MM.1S (cell line): ENCODE data around the gene PGAM2.

Experiments
- DNase-seq: peaks from one replicate; pipeline ENCODE4 v3.0.0-alpha.2; 2015
- H2AFZ ChIP-seq: fragments of 300-600 bp; sonication (generic); 2 replicates; pipeline ENCODE4 v1.6.0; 2016; ENCODE audit warnings: antibody characterized with exemption, low read length
- H3F3A ChIP-seq: fragments of 300-600 bp; sonication (generic); 2 replicates; pipeline ENCODE4 v1.6.1; 2016; ENCODE audit warnings: mild to moderate bottlenecking, antibody characterized with exemption, low read length, moderate library complexity, mixed read lengths; ENCODE audit not compliant: insufficient read depth
- H3K27ac ChIP-seq: fragments of 300-600 bp; sonication (generic); 2 replicates; pipeline ENCODE4 v1.5.1; 2016; ENCODE audit warnings: mild to moderate bottlenecking, low read length
- H3K27me3 ChIP-seq: fragments of 300-600 bp; sonication (generic); replicated peaks from 2 replicates; pipeline ENCODE4 v1.6.0; 2016; ENCODE audit warnings: low read length; ENCODE audit not compliant: insufficient read depth
- H3K36me3 ChIP-seq: fragments of 300-600 bp; sonication (generic); replicated peaks from 2 replicates; pipeline ENCODE4 v1.6.1; 2016; ENCODE audit warnings: mild to moderate bottlenecking, low read length, mixed read lengths; ENCODE audit not compliant: insufficient read depth
- H3K4me1 ChIP-seq: fragments of 300-600 bp; sonication (generic); 2 replicates; pipeline ENCODE4 v1.6.1; 2016; ENCODE audit warnings: low read length, mixed read lengths
- H3K4me2 ChIP-seq: fragments of 300-600 bp; sonication (generic); 2 replicates; pipeline ENCODE4 v1.6.0; 2016; ENCODE audit warnings: low read depth, low read length
- H3K4me3 ChIP-seq: fragments of 300-600 bp; sonication (generic); 2 replicates; pipeline ENCODE4 v1.5.1; 2016; ENCODE audit warnings: low read length, mixed read lengths
- H3K79me2 ChIP-seq: fragments of 300-600 bp; sonication (generic); 2 replicates; pipeline ENCODE4 v1.6.1; 2016; ENCODE audit warnings: mixed run types, low read length, mixed read lengths
- H3K9ac ChIP-seq: fragments of 300-600 bp; sonication (generic); 2 replicates; pipeline ENCODE4 v1.6.1; 2016; ENCODE audit warnings: low read length, mixed read lengths
- H3K9me2 ChIP-seq: fragments of 300-600 bp; sonication (generic); replicated peaks from 2 replicates; pipeline ENCODE4 v1.6.1; 2016; ENCODE audit warnings: mild to moderate bottlenecking, low read length, mixed read lengths; ENCODE audit not compliant: insufficient read depth
- H3K9me3 ChIP-seq: fragments of 300-600 bp; sonication (generic); replicated peaks from 2 replicates; pipeline ENCODE4 v1.6.1; 2016; ENCODE audit warnings: mild to moderate bottlenecking, low read length, mixed read lengths; ENCODE audit not compliant: insufficient read depth
- H4K20me1 ChIP-seq: fragments of 300-600 bp; sonication (generic); 2 replicates; pipeline ENCODE4 v1.6.1; 2016; ENCODE audit warnings: mild to moderate bottlenecking, low read length, moderate library complexity, mixed read lengths; ENCODE audit not compliant: insufficient read depth
- EZH2 ChIP-seq: fragments of 300-600 bp; sonication (generic); optimal IDR thresholded peaks from 2 replicates; pipeline ENCODE3; 2017; ENCODE audit warnings: low read depth, mild to moderate bottlenecking, antibody characterized with exemption, low read length, mixed read lengths
- EZH2phosphoT487 ChIP-seq: fragments of 300-600 bp; sonication (generic); IDR thresholded peaks from 2 replicates; pipeline ENCODE4 v1.6.1; 2018; ENCODE audit warnings: antibody characterized with exemption, low read length
- TF ChIP-seq, protein P1 (sequence below): fragments of 300-600 bp; sonication (generic); IDR thresholded peaks from 2 replicates; pipeline ENCODE4 v1.5.1; 2016; ENCODE audit warnings: antibody characterized with exemption, low read length, mixed read lengths

The PGAM2 gene

DNA sequence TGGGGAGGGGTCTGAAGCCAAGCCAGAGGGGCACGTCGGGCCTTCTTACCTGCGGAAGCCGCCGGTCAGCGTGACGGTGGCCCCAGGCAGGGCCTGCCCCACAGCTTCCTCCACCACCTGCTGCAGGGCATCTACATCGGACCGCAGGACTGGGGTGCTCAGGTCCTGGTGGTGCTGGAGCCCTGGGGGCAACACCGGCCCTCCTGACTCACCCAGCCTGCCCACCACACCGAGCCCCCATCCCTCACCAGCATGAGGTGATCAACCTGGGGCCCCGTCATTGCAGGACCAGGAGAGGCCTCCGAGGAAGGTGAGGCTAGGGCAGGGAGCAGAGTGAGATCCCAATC lies 9.0 kb upstream of the PGAM2 start:
- H3K4me1 ChIP-seq, result 0 out of 2 replicates have a peak, but pooled peaks cover 3% of the 10 kb centered on the region
- H3K4me3 ChIP-seq, result no peak overlapping the region
- no peaks in the 10 kb centered on the region for H3K9me2 ChIP-seq
- H4K20me1 ChIP-seq, result no peaks in the 10 kb centered on the region
- no peak for DNase-seq
- H3K4me2 ChIP-seq, result no peak overlapping the region
- no peak overlapping the region for H3K9ac ChIP-seq
- no peak overlapping the region for H3K27ac ChIP-seq
- TF ChIP-seq, protein P1, sequence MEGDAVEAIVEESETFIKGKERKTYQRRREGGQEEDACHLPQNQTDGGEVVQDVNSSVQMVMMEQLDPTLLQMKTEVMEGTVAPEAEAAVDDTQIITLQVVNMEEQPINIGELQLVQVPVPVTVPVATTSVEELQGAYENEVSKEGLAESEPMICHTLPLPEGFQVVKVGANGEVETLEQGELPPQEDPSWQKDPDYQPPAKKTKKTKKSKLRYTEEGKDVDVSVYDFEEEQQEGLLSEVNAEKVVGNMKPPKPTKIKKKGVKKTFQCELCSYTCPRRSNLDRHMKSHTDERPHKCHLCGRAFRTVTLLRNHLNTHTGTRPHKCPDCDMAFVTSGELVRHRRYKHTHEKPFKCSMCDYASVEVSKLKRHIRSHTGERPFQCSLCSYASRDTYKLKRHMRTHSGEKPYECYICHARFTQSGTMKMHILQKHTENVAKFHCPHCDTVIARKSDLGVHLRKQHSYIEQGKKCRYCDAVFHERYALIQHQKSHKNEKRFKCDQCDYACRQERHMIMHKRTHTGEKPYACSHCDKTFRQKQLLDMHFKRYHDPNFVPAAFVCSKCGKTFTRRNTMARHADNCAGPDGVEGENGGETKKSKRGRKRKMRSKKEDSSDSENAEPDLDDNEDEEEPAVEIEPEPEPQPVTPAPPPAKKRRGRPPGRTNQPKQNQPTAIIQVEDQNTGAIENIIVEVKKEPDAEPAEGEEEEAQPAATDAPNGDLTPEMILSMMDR, result no peak
- no peak for TF ChIP-seq EZH2phosphoT487
- TF ChIP-seq EZH2, result no peak
- no peaks in the 10 kb centered on the region for H3K79me2 ChIP-seq
- H3K36me3 ChIP-seq, result no peaks in the 10 kb centered on the region
- no peaks in the 10 kb centered on the region for H3K9me3 ChIP-seq
- no peak overlapping the region for H2AFZ ChIP-seq
- peaks cover 8% of the 10 kb centered on the region; the same call in 1 of the 2 replicates for H3F3A ChIP-seq
- H3K27me3 ChIP-seq, result no peaks in the 10 kb centered on the region

DNA sequence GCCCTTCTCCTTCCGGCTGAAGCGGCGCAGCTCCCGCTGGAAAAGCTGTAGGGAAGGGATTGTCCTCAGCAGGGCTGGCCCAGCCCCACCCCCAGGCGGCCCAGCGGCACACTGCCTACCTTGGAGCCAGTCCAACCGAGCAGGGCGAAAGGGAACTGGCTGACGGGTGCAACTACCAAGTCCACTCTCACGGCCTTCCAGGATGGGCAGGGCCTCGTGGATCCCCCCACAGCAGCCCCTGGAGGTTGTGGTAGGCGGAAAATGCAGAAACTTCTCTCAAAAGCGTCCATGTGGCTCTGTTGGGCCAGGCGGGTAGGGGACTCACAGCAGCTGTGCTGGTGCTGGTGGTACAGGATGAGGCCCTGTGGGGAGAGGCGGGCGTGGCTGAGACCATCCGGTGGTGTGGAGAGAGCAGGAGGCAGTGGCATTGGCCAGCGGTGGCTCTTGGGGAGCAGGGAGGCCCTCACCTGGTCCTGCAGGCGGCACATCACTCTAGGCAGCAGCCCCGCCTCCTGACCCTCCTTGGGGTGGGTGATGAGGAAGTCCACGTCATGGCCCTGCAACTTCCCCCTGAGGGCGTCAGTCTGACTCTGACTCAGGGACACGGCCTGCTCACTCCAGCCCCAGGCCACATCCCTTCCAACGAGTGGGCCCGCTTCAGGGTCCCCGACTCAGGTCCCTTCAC lies 8.4 kb upstream of the PGAM2 start:
- Histone ChIP-seq H2AFZ (no peak overlapping the region), H3K9ac (no peak overlapping the region)

DNA sequence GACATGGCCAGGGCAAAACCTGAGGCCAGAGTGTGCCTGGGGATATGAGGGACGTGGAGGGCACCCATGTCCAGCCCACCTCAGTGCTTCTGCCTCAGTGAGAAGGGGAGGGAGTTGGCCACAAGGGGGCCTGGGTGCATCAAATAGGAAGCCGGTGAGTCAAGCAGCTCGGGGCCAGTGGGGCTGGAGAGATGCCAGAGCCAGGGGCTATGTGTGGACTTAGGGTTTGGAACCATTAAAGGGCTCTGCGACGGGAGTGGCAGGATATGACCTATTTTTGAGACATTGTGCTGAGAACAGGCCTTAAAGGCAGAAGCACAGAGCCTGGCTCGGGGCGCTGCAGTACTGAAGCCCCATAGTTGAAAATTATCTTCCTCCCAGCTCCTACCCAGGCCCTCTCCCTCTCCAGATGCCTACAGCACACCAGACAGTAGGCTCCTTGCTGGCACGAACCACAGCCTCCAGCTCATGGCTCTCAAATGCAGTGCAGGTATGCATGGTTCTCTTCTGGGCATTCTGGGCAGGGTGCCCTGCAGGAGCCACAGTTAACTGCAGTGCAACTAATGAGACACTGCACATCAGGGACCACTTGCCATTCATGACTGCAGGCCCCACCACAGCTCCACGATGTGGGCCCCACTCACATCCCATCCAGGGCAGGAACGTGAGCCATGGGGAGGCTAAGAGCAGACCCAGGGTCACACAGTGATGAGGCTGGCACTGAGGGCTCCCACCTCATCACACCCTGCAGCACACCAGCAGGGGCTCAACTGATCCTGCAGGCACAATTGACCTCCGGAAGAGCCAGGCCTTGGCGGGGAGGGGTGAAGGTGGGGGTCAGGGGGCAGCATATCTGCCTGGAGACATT lies 7.2 kb upstream of the PGAM2 start:
- Histone ChIP-seq H3K9me3 (no peaks in the 10 kb centered on the region), H3K4me3 (no peak overlapping the region), H3K36me3 (no peaks in the 10 kb centered on the region), H3K79me2 (no peaks in the 10 kb centered on the region), H3K4me1 (0 out of 2 replicates have a peak, but pooled peaks cover 3% of the 10 kb centered on the region), H4K20me1 (no peaks in the 10 kb centered on the region), H3K4me2 (no peak overlapping the region), H3K9me2 (no peaks in the 10 kb centered on the region), H2AFZ (no peak overlapping the region), H3K27ac (no peak overlapping the region), H3F3A (peaks cover 8% of the 10 kb centered on the region; the same call in 1 of the 2 replicates), H3K27me3 (no peaks in the 10 kb centered on the region), H3K9ac (no peak overlapping the region)
- DNase-seq, result no peak
- TF ChIP-seq EZH2phosphoT487, result no peak
- TF ChIP-seq, protein P1, result peak; percentile 46

More for the DNA sequence above, 8.4 kb upstream of the PGAM2 start:
- Histone ChIP-seq H3K36me3 (no peaks in the 10 kb centered on the region), H3K9me3 (no peaks in the 10 kb centered on the region), H4K20me1 (no peaks in the 10 kb centered on the region), H3K4me2 (no peak overlapping the region), H3K4me1 (0 out of 2 replicates have a peak, but pooled peaks cover 3% of the 10 kb centered on the region), H3K4me3 (no peak overlapping the region), H3K27ac (no peak overlapping the region), H3F3A (peaks cover 8% of the 10 kb centered on the region; the same call in 1 of the 2 replicates), H3K79me2 (no peaks in the 10 kb centered on the region), H3K9me2 (no peaks in the 10 kb centered on the region), H3K27me3 (no peaks in the 10 kb centered on the region)
- TF ChIP-seq EZH2 (no peak), EZH2phosphoT487 (no peak)
- TF ChIP-seq, protein P1, result no peak
- DNase-seq, result no peak
